Activated CD4-positive, alpha-beta memory T cell treated with anti-CD3 and anti-CD28 coated beads, Interleukin-2, amount 10 ng/mL, durations not matched to agents 7 days and 5 days (primary cell): Measurements from ENCODE around the gene KHSRP. TPM values are rescaled to one million over a fixed set of nuclear protein-coding genes. Genes with fewer than 3 reads are reported as not detected.
A peak's percentile ranks its signal among the peaks of the same experiment; 100 is the strongest.

Experiments used
- CTCF ChIA-PET: fragments of 350-600 bp; sonication (Branson Sonifier 250); formaldehyde crosslinking; loops from one replicate; lab custom pipeline; 2021; ENCODE audit warnings: antibody characterized with exemption, inconsistent platforms; lab: Charles Lee
- POLR2A ChIA-PET: fragments of 350-600 bp; sonication (Branson Sonifier 250); formaldehyde crosslinking; loops from one replicate; lab custom pipeline; 2021; ENCODE audit warnings: antibody characterized with exemption; lab: Charles Lee
- DNase-seq: peaks from one replicate; pipeline ENCODE4 v3.0.0-alpha.2; 2020
- H3K27ac Mint-ChIP-seq: one replicate; pipeline ENCODE4 v1.8.0; 2021; ENCODE audit warnings: mild to moderate bottlenecking, mixed read lengths
- H3K27me3 Mint-ChIP-seq: one replicate; pipeline ENCODE4 v1.8.0; 2021; ENCODE audit warnings: mixed read lengths
- H3K36me3 Mint-ChIP-seq: one replicate; pipeline ENCODE4 v1.8.0; 2021; ENCODE audit warnings: low read depth, mixed read lengths
- H3K4me1 Mint-ChIP-seq: one replicate; pipeline ENCODE4 v1.8.0; 2021; ENCODE audit warnings: mixed read lengths
- H3K4me3 Mint-ChIP-seq: one replicate; pipeline ENCODE4 v1.8.0; 2021; ENCODE audit warnings: mild to moderate bottlenecking, mixed read lengths
- H3K9me3 Mint-ChIP-seq: one replicate; pipeline ENCODE4 v1.8.0; 2021; ENCODE audit warnings: mixed read lengths
- total RNA-seq, 2 experiments: library from RNA; stranded (reverse); gene quantifications; one replicate each; pipeline ENCODE4 v1.2.3, GENCODE V29; 2021

The KHSRP gene
- total RNA-seq, 2 experiments from 2014 or later = 246 to 250 TPM

GRCh38 chr19:6374161-6374709, 50.4 kb downstream of the KHSRP start:
- Mint-ChIP-seq H3K9me3 (no peaks in the 10 kb centered on the region), H3K36me3 (peaks cover 13% of the 10 kb centered on the region), H3K27ac (no peak overlapping the region), H3K27me3 (no peaks in the 10 kb centered on the region), H3K4me3 (no peak overlapping the region), H3K4me1 (peaks cover 13% of the 10 kb centered on the region)
- DNase-seq = no peak
- CTCF ChIA-PET = no interaction called here
- POLR2A ChIA-PET = interaction anchor here (0.8 to 2.8 kb wide), 3 partner anchors 12 to 47 kb away, joined by 3 to 34 read pairs (median 15); partner anchors contain the start of genes CLPP and GTF2F1

GRCh38 chr19:6373813-6374108, 50.9 kb downstream of the KHSRP start:
- Mint-ChIP-seq H3K4me1 (peaks cover 13% of the 10 kb centered on the region), H3K36me3 (peaks cover 15% of the 10 kb centered on the region), H3K9me3 (no peaks in the 10 kb centered on the region), H3K27ac (peak overlapping the region; percentile 94), H3K27me3 (no peaks in the 10 kb centered on the region), H3K4me3 (peak overlapping the region; percentile 87)
- ChIA-PET CTCF (no interaction called here), POLR2A (interaction anchor here (0.8 to 2.8 kb wide), 4 partner anchors 12 to 51 kb away, joined by 3 to 34 read pairs (median 13); partner anchors contain the start of genes CLPP, GTF2F1 and KHSRP)
- no peak for DNase-seq

- peak; percentile 100 for DNase-seq
- POLR2A ChIA-PET = interaction anchor here (0.8 to 2.8 kb wide), 7 partner anchors 11 to 750 kb away, joined by 3 to 34 read pairs (median 9); partner anchors contain the start of genes CLPP, DENND1C, GTF2F1 and KHSRP
- H3K4me3 Mint-ChIP-seq = peak overlapping the region; percentile 87
- H3K27ac Mint-ChIP-seq = peak overlapping the region; percentile 94
- H3K27me3 Mint-ChIP-seq = no peaks in the 10 kb centered on the region
- CTCF ChIA-PET = interaction anchor here (0.5 to 1.4 kb wide), 7 partner anchors 12 to 1958 kb away, joined by 3 to 8 read pairs (median 3); partner anchors contain the start of genes CLPP, GPR108 and KHSRP
- H3K36me3 Mint-ChIP-seq = peaks cover 14% of the 10 kb centered on the region
- H3K4me1 Mint-ChIP-seq = peaks cover 13% of the 10 kb centered on the region
- no peaks in the 10 kb centered on the region for H3K9me3 Mint-ChIP-seq
These were observed 51.4 kb downstream of the KHSRP start for GRCh38 chr19:6373096-6373812.

- Mint-ChIP-seq H3K27me3 (no peaks in the 10 kb centered on the region), H3K36me3 (peaks cover 17% of the 10 kb centered on the region), H3K27ac (peak within 1 kb of the TSS; percentile 94), H3K9me3 (no peaks in the 10 kb centered on the region), H3K4me1 (peaks cover 13% of the 10 kb centered on the region), H3K4me3 (peak within 1 kb of the TSS; percentile 87)
- CTCF ChIA-PET = interaction anchor here (0.5 to 1.4 kb wide), 9 partner anchors 10 to 1958 kb away, joined by 3 to 8 read pairs (median 4); partner anchors contain the start of genes CLPP, GPR108 and KHSRP
- DNase-seq = peak; percentile 97
- POLR2A ChIA-PET = interaction anchor here (0.9 to 2.8 kb wide), 8 partner anchors 9 to 750 kb away, joined by 3 to 34 read pairs (median 6); partner anchors contain the start of genes CLPP, DENND1C, GTF2F1 and KHSRP
These were observed 52.0 kb downstream of the KHSRP start, which contains the start of gene ALKBH7 for GRCh38 chr19:6372594-6373095. TSS of gene ALKBH7 (plus strand) at chr19:6372794. CDS start at chr19:6372821, 27 bp downstream.

DNA sequence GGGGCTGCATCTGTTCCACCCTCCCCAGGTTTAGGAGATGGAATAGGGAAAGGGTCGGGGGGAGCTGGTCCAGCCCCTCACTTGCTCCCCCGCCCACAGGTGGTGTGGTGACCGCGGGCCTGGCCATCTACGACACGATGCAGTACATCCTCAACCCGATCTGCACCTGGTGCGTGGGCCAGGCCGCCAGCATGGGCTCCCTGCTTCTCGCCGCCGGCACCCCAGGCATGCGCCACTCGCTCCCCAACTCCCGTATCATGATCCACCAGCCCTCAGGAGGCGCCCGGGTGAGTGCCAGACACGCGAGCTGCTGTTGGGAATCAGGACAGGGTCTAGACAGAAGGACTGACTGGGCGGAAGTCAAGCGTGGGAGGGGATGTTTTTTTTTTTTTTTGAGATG, 60.3 kb downstream of the KHSRP start:
- DNase-seq = no peak
- Mint-ChIP-seq H3K4me1 (peaks cover 18% of the 10 kb centered on the region), H3K36me3 (peaks cover 43% of the 10 kb centered on the region), H3K4me3 (no peak overlapping the region), H3K9me3 (no peaks in the 10 kb centered on the region), H3K27ac (peak overlapping the region; percentile 16), H3K27me3 (no peaks in the 10 kb centered on the region)
- ChIA-PET POLR2A (no interaction called here), CTCF (no interaction called here)

Other genes with a start within 250 kb of the KHSRP start
- gene MLLT1, start 144.8 kb downstream of the KHSRP start, total RNA-seq = 10 to 100 TPM; 35.6 to 37.2 TPM
- gene ACER1, start 91.2 kb downstream of the KHSRP start, total RNA-seq = under 1 TPM; 0.15 to 0.30 TPM
- 100 to 1,000 TPM; 136 to 147 TPM for gene CLPP, start 63.3 kb downstream of the KHSRP start, total RNA-seq
- gene ALKBH7, start 52.0 kb downstream of the KHSRP start, total RNA-seq = 10 to 100 TPM; 52.0 to 52.5 TPM
- 1 to 10 TPM; 2.3 to 2.7 TPM for gene PSPN, start 48.9 kb downstream of the KHSRP start, total RNA-seq
- gene GTF2F1, start 31.6 kb downstream of the KHSRP start, total RNA-seq = 10 to 100 TPM; 75.5 to 79.8 TPM
- gene SLC25A41, start 9.0 kb upstream of the KHSRP start, total RNA-seq = not detected
- 10 to 100 TPM; 30.0 to 35.7 TPM for gene SLC25A23, start 35.0 kb upstream of the KHSRP start, total RNA-seq
- gene CRB3, start 39.5 kb upstream of the KHSRP start, total RNA-seq = under 1 TPM; 0.63 to 0.93 TPM
- gene DENND1C, start 57.0 kb upstream of the KHSRP start, total RNA-seq = 100 to 1,000 TPM in 1 of 2 experiments, 10 to 100 TPM in 1; 97.2 to 101 TPM
- 1 to 10 TPM; 2.5 to 3.0 TPM for gene TUBB4A, start 77.5 kb upstream of the KHSRP start, total RNA-seq
- 1 to 10 TPM; 5.7 to 5.8 TPM for gene TNFSF9, start 106.2 kb upstream of the KHSRP start, total RNA-seq
- gene CD70, start 166.3 kb upstream of the KHSRP start, total RNA-seq = 10 to 100 TPM; 64.1 to 64.4 TPM
- 10 to 100 TPM; 17.3 to 18.4 TPM for gene TNFSF14, start 245.3 kb upstream of the KHSRP start, total RNA-seq